ENCODE data around the gene RPS6KC1. TPM values are rescaled to one million over a fixed set of nuclear protein-coding genes. Genes with fewer than 3 reads are reported as not detected.

Gene RPS6KC1
- total and polyA plus RNA-seq, 9 of the 15 experiments (the other 6 are each of a cell fraction or from before 2014, with no cell fraction given) = 4.3 to 34.6 (median 20.9) TPM

GRCh38 chr1:213260311-213261075 is 209.5 kb downstream of the RPS6KC1 start (continued):
- TF ChIP-seq CHAMP1 (IDR thresholded peaks at IDR 0.05) (peak; percentile 59; the same call in 1 of the 2 replicates), RFX7 (CRISPR knock-in tag; IDR thresholded peaks at IDR 0.05) (no peak), BHLHE40 (IDR thresholded peaks at IDR 0.05; ENCODE audit: low read length) (no peak), SRSF9 (IDR thresholded peaks at IDR 0.05; ENCODE audit: borderline replicate concordance, low read depth, low read length) (no peak), TEAD2 (tag; IDR thresholded peaks at IDR 0.05) (no peak), PPARD (CRISPR knock-in tag; IDR thresholded peaks at IDR 0.05) (no peak), ZBTB1 (CRISPR knock-in tag; IDR thresholded peaks at IDR 0.05; ENCODE audit: borderline replicate concordance, low read depth) (no peak), ATF2 (CRISPR knock-in tag; IDR thresholded peaks at IDR 0.05) (no peak), RNF219 (CRISPR knock-in tag; IDR thresholded peaks at IDR 0.05) (no peak), RBBP5 (IDR thresholded peaks at IDR 0.05; ENCODE audit: borderline replicate concordance, insufficient read depth, low read length, poor library complexity, severe bottlenecking) (no peak), NR2F6 (CRISPR knock-in tag; IDR thresholded peaks at IDR 0.05) (no peak), POLR2AphosphoS2 (IDR thresholded peaks at IDR 0.05; ENCODE audit: low read length) (no peak)

Measured in K562 (cell line).